Neuronal stem cell (in vitro differentiated cells): ENCODE data around the gene TRAK1.

Experiments
- DNase-seq: peaks from one replicate; pipeline ENCODE4 v3.0.0-alpha.2; 2013; ENCODE audit warnings: low spot score
- H2AFZ ChIP-seq: one replicate; pipeline ENCODE4 v1.6.1; 2013; ENCODE audit warnings: mild to moderate bottlenecking, low read length, inconsistent platforms
- H2AK5ac ChIP-seq: 2 replicates; pipeline ENCODE4 v1.6.1; 2013; ENCODE audit warnings: low read depth, mild to moderate bottlenecking, inconsistent platforms, low read length, moderate library complexity, mixed read lengths
- H2BK120ac ChIP-seq: 2 replicates; pipeline ENCODE4 v1.6.1; 2013; ENCODE audit warnings: low read depth, mild to moderate bottlenecking, inconsistent platforms, low read length, moderate library complexity, mixed read lengths
- H2BK12ac ChIP-seq: one replicate; pipeline ENCODE4 v1.6.1; 2013; ENCODE audit warnings: low read length, inconsistent platforms
- H2BK15ac ChIP-seq: 2 replicates; pipeline ENCODE4 v1.6.1; 2013; ENCODE audit warnings: mild to moderate bottlenecking, low read length, inconsistent platforms, mixed read lengths
- H2BK5ac ChIP-seq: one replicate; pipeline ENCODE4 v1.6.1; 2013; ENCODE audit warnings: inconsistent platforms, mild to moderate bottlenecking, low read length, moderate library complexity
- H3K14ac ChIP-seq: one replicate; pipeline ENCODE4 v1.6.1; 2013; ENCODE audit warnings: low read length, inconsistent platforms
- H3K18ac ChIP-seq: 2 replicates; pipeline ENCODE4 v1.6.1; 2013; ENCODE audit warnings: low read length, inconsistent platforms
- H3K23ac ChIP-seq: 2 replicates; pipeline ENCODE4 v1.6.1; 2013; ENCODE audit warnings: low read depth, mild to moderate bottlenecking, mixed read lengths, low read length, inconsistent platforms; ENCODE audit not compliant: poor library complexity
- H3K27ac ChIP-seq: replicated peaks from 3 replicates; pipeline ENCODE4 v1.5.1; 2013; ENCODE audit warnings: low read length, inconsistent platforms
- H3K27me3 ChIP-seq, 3 experiments: 2 replicates each; pipeline ENCODE4 v1.6.1; 2013; ENCODE audit warnings: low read length in 3 of 3, mild to moderate bottlenecking in 2 of 3, inconsistent platforms in 1 of 3, low read depth in 1 of 3, mixed read lengths in 1 of 3, moderate library complexity in 1 of 3; ENCODE audit not compliant: control insufficient read depth in 3 of 3, insufficient read depth in 3 of 3
- H3K36me3 ChIP-seq, 2 donors: replicated peaks in 1 of 2; 2 replicates each; pipeline ENCODE4 v1.6.1; 2013; ENCODE audit warnings: low read length in 2 of 2; ENCODE audit not compliant: control insufficient read depth in 2 of 2, insufficient read depth in 2 of 2
- H3K4ac ChIP-seq: 2 replicates; pipeline ENCODE4 v1.6.1; 2013; ENCODE audit warnings: inconsistent platforms, mild to moderate bottlenecking, low read length, moderate library complexity
- H3K4me1 ChIP-seq, 2 donors: 1 replicate in 1 of 2; 2 replicates in 1 of 2; pipeline ENCODE4 v1.6.1; 2013; ENCODE audit warnings: low read length in 2 of 2, low read depth in 1 of 2; ENCODE audit not compliant: control insufficient read depth in 2 of 2, insufficient read depth in 1 of 2
- H3K4me2 ChIP-seq: one replicate; pipeline ENCODE4 v1.6.1; 2013; ENCODE audit warnings: mild to moderate bottlenecking, low read length, inconsistent platforms; ENCODE audit not compliant: insufficient read depth, poor library complexity, severe bottlenecking
- H3K4me3 ChIP-seq, 2 donors: 2 replicates each; pipeline ENCODE4 v1.5.1; 2013; ENCODE audit warnings: low read length in 2 of 2, mild to moderate bottlenecking in 2 of 2, inconsistent platforms in 1 of 2, moderate library complexity in 1 of 2
- H3K79me1 ChIP-seq: one replicate; pipeline ENCODE4 v1.6.1; 2013; ENCODE audit warnings: low read depth, mild to moderate bottlenecking, inconsistent platforms, low read length, moderate library complexity
- H3K9ac ChIP-seq: one replicate; pipeline ENCODE4 v1.6.1; 2013; ENCODE audit warnings: mild to moderate bottlenecking, low read depth, low read length, inconsistent platforms; ENCODE audit not compliant: poor library complexity
- H3K9me3 ChIP-seq, 2 donors: replicated peaks in 1 of 2; 2 replicates each; pipeline versions ENCODE3 to v1.6.1; 2013; ENCODE audit warnings: low read length in 2 of 2, mild to moderate bottlenecking in 2 of 2, inconsistent platforms in 1 of 2, low read depth in 1 of 2, mixed read lengths in 1 of 2, moderate library complexity in 1 of 2; ENCODE audit not compliant: control insufficient read depth in 2 of 2, insufficient read depth in 1 of 2
- H4K8ac ChIP-seq: one replicate; pipeline ENCODE4 v1.6.1; 2013; ENCODE audit warnings: low read depth, mild to moderate bottlenecking, inconsistent platforms, low read length, moderate library complexity
- H4K91ac ChIP-seq: one replicate; pipeline ENCODE4 v1.6.1; 2013; ENCODE audit warnings: low read length, low read depth, mild to moderate bottlenecking, inconsistent platforms; ENCODE audit not compliant: poor library complexity
- whole genome bisulfite sequencing, 2 donors: extraction: QIAGEN DNeasy Blood & Tissue Kit; methylation state at CpG; one replicate each; pipeline ENCODE4 v1.1.7; 2013; ENCODE audit warnings: missing lambda C conversion rate in 2 of 2, mixed read lengths in 1 of 2; ENCODE audit not compliant: insufficient read length in 2 of 2, insufficient replicate concordance in 1 of 2; ENCODE audit errors: extremely low coverage in 2 of 2; 5-methylcytosine and 5-hydroxymethylcytosine counted together

Gene TRAK1

GRCh38 chr3:42166662-42167300 is 75.6 kb downstream of the TRAK1 start:
- Histone ChIP-seq H2AK5ac (no peak overlapping the region), H4K91ac (no peak overlapping the region), H2BK15ac (no peak overlapping the region), H3K23ac (no peak overlapping the region), H3K4me1 (peaks cover 0 to 3% of the 10 kb centered on the region in 2 donors), H2BK120ac (no peak overlapping the region), H3K18ac (no peak overlapping the region), H3K79me1 (peaks cover 3% of the 10 kb centered on the region), H4K8ac (no peak overlapping the region), H3K4ac (no peak overlapping the region), H3K9ac (no peak overlapping the region), H3K36me3 (peaks cover 0 to 1% of the 10 kb centered on the region in 2 donors), H3K9me3 (no peaks in the 10 kb centered on the region), H3K27me3 (no peaks in the 10 kb centered on the region), H3K14ac (no peak overlapping the region), H3K27ac (no peak overlapping the region), H2AFZ (no peak overlapping the region), H2BK12ac (no peak overlapping the region), H3K4me2 (no peak overlapping the region), H3K4me3 (no peak overlapping the region), H2BK5ac (peak overlapping the region; percentile 83)
- DNase-seq: no peak
- no CpG with 5 or more reads among the region's 11 CpGs for WGBS, 2 donors

GRCh38 chr3:42169579-42170120 is 78.5 kb downstream of the TRAK1 start:
- no peak overlapping the region for H2AFZ ChIP-seq
- no peaks in the 10 kb centered on the region for H3K27me3 ChIP-seq
- H3K79me1 ChIP-seq: peaks cover 3% of the 10 kb centered on the region
- H3K18ac ChIP-seq: no peak overlapping the region
- H3K4me1 ChIP-seq: peaks cover 0 to 3% of the 10 kb centered on the region in 2 donors
- H3K36me3 ChIP-seq: no peaks in the 10 kb centered on the region
- H3K23ac ChIP-seq: no peak overlapping the region
- H3K14ac ChIP-seq: no peak overlapping the region
- H3K9me3 ChIP-seq: no peaks in the 10 kb centered on the region
- H3K4ac ChIP-seq: no peak overlapping the region
- no peak overlapping the region for H3K27ac ChIP-seq
- H2AK5ac ChIP-seq: no peak overlapping the region
- no peak overlapping the region for H4K8ac ChIP-seq
- H3K4me3 ChIP-seq: no peak overlapping the region
- no peak overlapping the region for H2BK120ac ChIP-seq
- no peak overlapping the region for H2BK15ac ChIP-seq
- DNase-seq: no peak
- H2BK5ac ChIP-seq: no peak overlapping the region
- no peak overlapping the region for H4K91ac ChIP-seq
- H3K4me2 ChIP-seq: no peak overlapping the region
- H2BK12ac ChIP-seq: no peak overlapping the region
- H3K9ac ChIP-seq: no peak overlapping the region
- no CpG with 5 or more reads among the region's 7 CpGs for WGBS, 2 donors

- H3K9me3 ChIP-seq: no peaks in the 10 kb centered on the region
- H2BK120ac ChIP-seq: no peak overlapping the region
- H3K18ac ChIP-seq: no peak overlapping the region
- H3K4ac ChIP-seq: no peak overlapping the region
- H3K23ac ChIP-seq: no peak overlapping the region
- no peak overlapping the region for H3K27ac ChIP-seq
- no peak overlapping the region for H4K8ac ChIP-seq
- H2BK5ac ChIP-seq: no peak overlapping the region
- no CpG with 5 or more reads among the region's 3 CpGs for WGBS, 2 donors
- no peaks in the 10 kb centered on the region for H3K36me3 ChIP-seq
- H3K14ac ChIP-seq: peak overlapping the region; percentile 71
- H3K4me3 ChIP-seq: no peak overlapping the region
- H3K79me1 ChIP-seq: no peaks in the 10 kb centered on the region
- no peak overlapping the region for H2BK12ac ChIP-seq
- H3K9ac ChIP-seq: no peak overlapping the region
- DNase-seq: no peak
- no peak overlapping the region for H4K91ac ChIP-seq
- no peaks in the 10 kb centered on the region for H3K27me3 ChIP-seq
- H3K4me2 ChIP-seq: no peak overlapping the region
- H2BK15ac ChIP-seq: no peak overlapping the region
- no peak overlapping the region for H2AK5ac ChIP-seq
- peaks cover 4 to 15% of the 10 kb centered on the region in 2 donors for H3K4me1 ChIP-seq
- no peak overlapping the region for H2AFZ ChIP-seq
These were observed 81.0 kb downstream of the TRAK1 start for GRCh38 chr3:42172047-42172654.

- H3K4ac ChIP-seq: no peak overlapping the region
- H2AFZ ChIP-seq: no peak overlapping the region
- no peak overlapping the region for H4K91ac ChIP-seq
- no peak overlapping the region for H3K27ac ChIP-seq
- H3K14ac ChIP-seq: no peak overlapping the region
- H3K4me3 ChIP-seq: no peak overlapping the region
- H3K4me2 ChIP-seq: no peak overlapping the region
- no peaks in the 10 kb centered on the region for H3K9me3 ChIP-seq
- H3K36me3 ChIP-seq: peaks cover 0 to 11% of the 10 kb centered on the region in 2 donors
- H3K23ac ChIP-seq: no peak overlapping the region
- H3K18ac ChIP-seq: no peak overlapping the region
- no peaks in the 10 kb centered on the region for H3K79me1 ChIP-seq
- H2BK15ac ChIP-seq: no peak overlapping the region
- no peak overlapping the region for H2BK12ac ChIP-seq
- no CpG with 5 or more reads among the region's 6 CpGs for WGBS, 2 donors
- H2BK5ac ChIP-seq: no peak overlapping the region
- H2BK120ac ChIP-seq: no peak overlapping the region
- no peak for DNase-seq
- peaks cover 9 to 25% of the 10 kb centered on the region in 2 donors for H3K4me1 ChIP-seq
- no peaks in the 10 kb centered on the region for H3K27me3 ChIP-seq
- H3K9ac ChIP-seq: no peak overlapping the region
- H4K8ac ChIP-seq: no peak overlapping the region
- no peak overlapping the region for H2AK5ac ChIP-seq
These were observed 82.2 kb downstream of the TRAK1 start for GRCh38 chr3:42173307-42173706.
